GM23248 (cell line): ENCODE results near the gene ETS1.

Experiments
- EZH2 ChIP-seq: fragments of 200-600 bp; sonication (generic); IDR thresholded peaks from 2 replicates; pipeline ENCODE4 v1.6.1; 2018; ENCODE audit warnings: antibody characterized with exemption, mild to moderate bottlenecking; ENCODE audit not compliant: insufficient read depth, poor library complexity, severe bottlenecking
- EZH2phosphoT487 ChIP-seq: fragments of 200-600 bp; sonication (generic); IDR thresholded peaks from 2 replicates; pipeline ENCODE4 v1.6.1; 2018; ENCODE audit warnings: antibody characterized with exemption, moderate library complexity, mild to moderate bottlenecking, low read depth; ENCODE audit not compliant: insufficient read depth

DNA sequence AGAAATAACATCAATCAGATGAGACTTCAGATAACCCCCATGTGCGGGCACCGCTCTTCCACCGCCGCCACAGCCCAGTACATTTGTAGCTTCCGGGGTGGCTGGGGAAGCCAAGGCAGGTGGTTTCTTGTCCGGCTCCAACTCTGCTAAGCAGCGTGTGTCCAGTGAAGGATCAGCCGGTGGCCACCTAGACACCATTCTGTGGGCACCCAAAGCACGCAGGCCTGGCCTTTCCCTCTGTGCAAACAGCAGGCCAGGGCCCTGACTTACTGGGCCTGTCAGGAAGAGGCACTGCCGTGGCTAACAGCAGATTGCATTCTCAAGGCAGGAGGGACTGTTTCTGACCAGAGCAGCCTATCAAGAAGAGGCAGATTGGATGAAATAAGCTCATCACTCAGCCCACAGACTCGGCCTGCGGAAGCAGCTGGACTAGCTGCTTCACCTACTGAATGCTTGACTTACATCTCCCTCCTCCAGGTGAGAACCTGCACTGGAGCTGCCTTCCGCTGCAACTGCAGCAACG, 74.8 kb downstream of the ETS1 start:
- TF ChIP-seq EZH2phosphoT487 (no peak), EZH2 (no peak)
